SK-N-SH treated with all-trans-retinoic acid at 6 μM for 48 hours (cell line): Measurements from ENCODE around the gene KDM4C.

Experiments
- ATAC-seq: fragments of 200-7000 bp; cut with Tn5 transposase; 3 replicates; pipeline ENCODE4 v1.9.1; 2020; ENCODE audit warnings: mild to moderate bottlenecking, moderate library complexity
- ARNTL ChIP-seq: fragments of 450-650 bp; formaldehyde crosslinking; IDR thresholded peaks from 2 replicates; pipeline ENCODE4 v1.5.0; 2020; ENCODE audit warnings: low read depth, mild to moderate bottlenecking, moderate library complexity, borderline replicate concordance
- CSDC2 ChIP-seq: fragments of 250-450 bp; sonication (Bioruptor Pico); IDR thresholded peaks from 2 replicates; pipeline ENCODE4 v1.5.0; 2020; ENCODE audit warnings: mild to moderate bottlenecking, moderate library complexity
- ESRRG ChIP-seq: fragments of 250-450 bp; sonication (Bioruptor Pico); IDR thresholded peaks from 2 replicates; pipeline ENCODE4 v1.6.1; 2021; ENCODE audit warnings: mild to moderate bottlenecking
- GLIS3 ChIP-seq: fragments of 250-450 bp; sonication (Bioruptor Pico); IDR thresholded peaks from 2 replicates; pipeline ENCODE4 v1.5.0; 2020; ENCODE audit warnings: mild to moderate bottlenecking, moderate library complexity
- ISL1 ChIP-seq: fragments of 250-450 bp; sonication (Bioruptor Pico); IDR thresholded peaks from 2 replicates; pipeline ENCODE4 v2.1.2; 2022; ENCODE audit warnings: mild to moderate bottlenecking, moderate library complexity
- OSR1 ChIP-seq: fragments of 250-450 bp; sonication (Bioruptor Pico); IDR thresholded peaks from 2 replicates; pipeline ENCODE4 v1.8.0; 2022; ENCODE audit warnings: moderate library complexity, mild to moderate bottlenecking, inconsistent platforms
- PPARA ChIP-seq: fragments of 250-450 bp; sonication (Bioruptor Pico); IDR thresholded peaks from 2 replicates; pipeline ENCODE4 v1.5.0; 2020; ENCODE audit warnings: mild to moderate bottlenecking, borderline replicate concordance
- RARB ChIP-seq: fragments of 250-450 bp; sonication (Bioruptor Pico); IDR thresholded peaks from 2 replicates; pipeline ENCODE4 v1.8.0; 2021; ENCODE audit warnings: mild to moderate bottlenecking, moderate library complexity
- TCF4 ChIP-seq: fragments of 250-450 bp; sonication (Bioruptor Pico); IDR thresholded peaks from 2 replicates; pipeline ENCODE4 v1.8.0; 2021; ENCODE audit warnings: mild to moderate bottlenecking, moderate library complexity, borderline replicate concordance
- TOX ChIP-seq: fragments of 250-450 bp; sonication (Bioruptor Pico); IDR thresholded peaks from 2 replicates; pipeline ENCODE4 v1.8.0; 2021; ENCODE audit warnings: mild to moderate bottlenecking, moderate library complexity, borderline replicate concordance
- ZC3H10 ChIP-seq: fragments of 250-450 bp; sonication (Bioruptor Pico); IDR thresholded peaks from 2 replicates; pipeline ENCODE4 v1.5.1; 2021; ENCODE audit warnings: mild to moderate bottlenecking, moderate library complexity
- ZFP3 ChIP-seq: fragments of 250-450 bp; sonication (Bioruptor Pico); IDR thresholded peaks from 2 replicates; pipeline ENCODE4 v1.5.0; 2020; ENCODE audit warnings: mild to moderate bottlenecking, moderate library complexity
- ZFP30 ChIP-seq: fragments of 450-650 bp; formaldehyde crosslinking; IDR thresholded peaks from 2 replicates; pipeline ENCODE4 v1.5.0; 2022; ENCODE audit warnings: mild to moderate bottlenecking, moderate library complexity
- ZNF565 ChIP-seq: fragments of 450-650 bp; formaldehyde crosslinking; conservative IDR thresholded peaks from 2 replicates; pipeline ENCODE4 v1.5.0; 2020; ENCODE audit warnings: low read depth, mild to moderate bottlenecking, moderate library complexity
- ZNF70 ChIP-seq: fragments of 450-650 bp; formaldehyde crosslinking; IDR thresholded peaks from 2 replicates; pipeline ENCODE4 v1.5.0; 2020; ENCODE audit warnings: mild to moderate bottlenecking, moderate library complexity
- ZNF8 ChIP-seq: fragments of 450-650 bp; formaldehyde crosslinking; IDR thresholded peaks from 2 replicates; pipeline ENCODE4 v1.5.0; 2020; ENCODE audit warnings: mild to moderate bottlenecking, moderate library complexity
- TF ChIP-seq, protein P1 (sequence below): fragments of 250-450 bp; sonication (Bioruptor Pico); IDR thresholded peaks from 2 replicates; pipeline ENCODE4 v1.5.1; 2021; ENCODE audit warnings: mild to moderate bottlenecking, moderate library complexity
- TF ChIP-seq, protein P2 (sequence below): fragments of 250-450 bp; sonication (Bioruptor Pico); IDR thresholded peaks from 2 replicates; pipeline ENCODE4 v1.8.0; 2021; ENCODE audit warnings: low read depth, mild to moderate bottlenecking, moderate library complexity, borderline replicate concordance
- TF ChIP-seq, protein P3 (sequence below): fragments of 250-450 bp; sonication (Bioruptor Pico); IDR thresholded peaks from 2 replicates; pipeline ENCODE4 v1.5.0; 2020; ENCODE audit warnings: mild to moderate bottlenecking, moderate library complexity
- TF ChIP-seq, protein P4 (sequence below): fragments of 250-450 bp; sonication (Bioruptor Pico); IDR thresholded peaks from 2 replicates; pipeline ENCODE4 v1.8.0; 2020; ENCODE audit warnings: mild to moderate bottlenecking, moderate library complexity, borderline replicate concordance

The KDM4C gene

DNA sequence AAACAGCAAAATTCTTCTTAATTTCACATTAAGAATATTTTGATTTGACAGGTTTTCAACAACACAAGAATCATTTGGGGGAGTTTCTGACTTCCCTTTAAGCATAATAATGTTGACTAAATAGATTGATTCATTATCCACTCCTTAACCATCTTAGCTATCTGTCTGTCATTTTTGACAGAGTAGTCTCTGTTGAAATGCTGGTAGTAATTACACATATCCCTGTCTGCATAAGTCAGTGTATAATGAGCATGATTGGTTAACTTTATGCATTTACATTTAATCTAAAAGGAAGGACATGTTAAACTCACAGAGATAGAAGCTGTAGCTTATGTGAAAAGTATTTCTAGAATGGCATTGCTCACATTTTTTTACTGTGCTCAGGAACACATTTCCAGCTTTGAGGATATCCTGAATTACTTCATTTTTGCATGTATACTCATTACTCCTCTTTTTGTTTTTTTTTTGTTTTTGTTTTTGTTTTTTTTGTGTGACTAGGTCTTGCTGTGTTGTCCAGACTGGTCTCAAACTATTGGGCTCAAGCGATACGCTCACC is 385.9 kb downstream of the KDM4C start:
- ATAC-seq, result no peak
- TF ChIP-seq ZC3H10 (CRISPR knock-in tag) (no peak), OSR1 (CRISPR knock-in tag) (no peak), TOX (CRISPR knock-in tag) (no peak), PPARA (CRISPR knock-in tag) (no peak), ESRRG (CRISPR knock-in tag) (no peak)
- TF ChIP-seq, protein P1, sequence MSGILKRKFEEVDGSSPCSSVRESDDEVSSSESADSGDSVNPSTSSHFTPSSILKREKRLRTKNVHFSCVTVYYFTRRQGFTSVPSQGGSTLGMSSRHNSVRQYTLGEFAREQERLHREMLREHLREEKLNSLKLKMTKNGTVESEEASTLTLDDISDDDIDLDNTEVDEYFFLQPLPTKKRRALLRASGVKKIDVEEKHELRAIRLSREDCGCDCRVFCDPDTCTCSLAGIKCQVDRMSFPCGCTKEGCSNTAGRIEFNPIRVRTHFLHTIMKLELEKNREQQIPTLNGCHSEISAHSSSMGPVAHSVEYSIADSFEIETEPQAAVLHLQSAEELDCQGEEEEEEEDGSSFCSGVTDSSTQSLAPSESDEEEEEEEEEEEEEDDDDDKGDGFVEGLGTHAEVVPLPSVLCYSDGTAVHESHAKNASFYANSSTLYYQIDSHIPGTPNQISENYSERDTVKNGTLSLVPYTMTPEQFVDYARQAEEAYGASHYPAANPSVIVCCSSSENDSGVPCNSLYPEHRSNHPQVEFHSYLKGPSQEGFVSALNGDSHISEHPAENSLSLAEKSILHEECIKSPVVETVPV (CRISPR knock-in tag), result no peak

DNA sequence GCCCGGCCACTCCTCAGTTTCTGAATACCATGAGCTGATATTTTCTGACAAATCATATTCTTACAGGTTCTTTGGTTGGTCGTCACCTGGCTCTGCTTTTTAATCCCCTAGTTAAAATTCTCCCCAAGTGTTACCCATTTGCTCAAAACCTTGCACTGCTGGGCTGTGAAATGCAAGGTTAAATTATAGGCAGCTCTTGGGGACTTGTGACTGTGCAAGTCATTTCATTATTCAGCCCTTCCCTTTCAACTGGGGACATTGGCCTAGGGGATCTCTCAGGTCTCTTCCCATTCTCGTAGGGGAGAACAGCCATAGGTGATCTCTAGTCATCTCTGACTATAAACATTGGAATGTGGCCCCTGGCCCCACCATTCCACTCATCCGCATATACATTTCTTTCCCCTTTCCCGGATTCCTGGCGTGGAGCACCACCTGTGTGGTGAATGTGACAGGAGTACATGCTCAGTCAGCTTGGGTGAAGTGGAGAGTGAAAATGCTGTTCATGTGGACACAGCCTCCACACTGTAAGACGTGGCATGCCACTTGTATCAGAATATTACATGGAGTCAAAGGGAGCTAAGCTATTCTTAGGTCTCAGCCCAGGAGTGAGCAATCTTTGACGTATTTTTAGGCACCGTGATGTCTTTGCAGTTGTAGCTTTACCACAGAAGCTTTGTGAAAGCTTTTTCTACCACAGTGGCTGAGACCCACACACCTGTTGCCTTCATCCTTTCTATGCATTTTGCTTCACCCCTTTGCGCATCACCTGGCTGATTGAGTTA is 386.7 kb downstream of the KDM4C start:
- no peak for ATAC-seq
- no peak for TF ChIP-seq ZNF8
- TF ChIP-seq, all 23 proteins: peak for 0

DNA sequence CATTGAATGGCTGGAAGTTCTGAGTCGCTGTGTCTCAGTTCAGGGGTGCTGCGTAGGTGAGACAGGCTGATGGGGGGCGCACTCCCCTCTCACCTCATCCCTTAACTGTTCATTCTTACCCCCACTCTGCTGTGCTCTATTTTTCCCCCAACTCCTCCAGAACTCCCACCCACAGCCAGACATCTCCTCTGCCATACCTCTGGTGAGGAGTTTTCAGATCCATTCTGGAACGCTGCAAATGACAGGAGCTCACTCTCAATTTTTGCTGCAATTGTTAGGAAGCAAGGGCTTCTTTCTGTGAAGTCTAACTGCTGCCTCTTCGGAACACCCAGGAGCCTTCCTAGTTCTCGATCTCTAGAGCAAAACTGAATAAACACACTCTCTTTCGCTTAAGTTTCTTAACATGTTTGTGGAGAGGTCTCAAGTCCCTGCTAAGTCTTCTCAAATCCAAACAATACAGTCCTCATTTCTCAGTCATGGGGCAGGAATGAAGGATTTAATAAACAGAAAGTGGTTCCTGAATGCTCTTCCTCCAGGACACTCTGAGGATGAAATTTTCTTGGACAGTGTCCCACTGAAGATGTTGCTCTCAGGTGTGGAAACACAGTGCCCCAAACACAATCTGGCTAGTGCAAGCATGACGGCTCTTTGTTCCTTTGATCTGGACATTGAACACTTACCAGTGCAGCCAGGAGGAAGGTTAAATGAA is 387.7 kb downstream of the KDM4C start:
- ATAC-seq, result no peak
- no peak for TF ChIP-seq ZNF565 (CRISPR knock-in tag)
- no peak for TF ChIP-seq TOX (CRISPR knock-in tag)
- TF ChIP-seq RARB (CRISPR knock-in tag), result no peak
- no peak for TF ChIP-seq ESRRG (CRISPR knock-in tag)
- TF ChIP-seq GLIS3 (CRISPR knock-in tag), result no peak
- TF ChIP-seq CSDC2 (CRISPR knock-in tag), result no peak
- TF ChIP-seq, protein P2, sequence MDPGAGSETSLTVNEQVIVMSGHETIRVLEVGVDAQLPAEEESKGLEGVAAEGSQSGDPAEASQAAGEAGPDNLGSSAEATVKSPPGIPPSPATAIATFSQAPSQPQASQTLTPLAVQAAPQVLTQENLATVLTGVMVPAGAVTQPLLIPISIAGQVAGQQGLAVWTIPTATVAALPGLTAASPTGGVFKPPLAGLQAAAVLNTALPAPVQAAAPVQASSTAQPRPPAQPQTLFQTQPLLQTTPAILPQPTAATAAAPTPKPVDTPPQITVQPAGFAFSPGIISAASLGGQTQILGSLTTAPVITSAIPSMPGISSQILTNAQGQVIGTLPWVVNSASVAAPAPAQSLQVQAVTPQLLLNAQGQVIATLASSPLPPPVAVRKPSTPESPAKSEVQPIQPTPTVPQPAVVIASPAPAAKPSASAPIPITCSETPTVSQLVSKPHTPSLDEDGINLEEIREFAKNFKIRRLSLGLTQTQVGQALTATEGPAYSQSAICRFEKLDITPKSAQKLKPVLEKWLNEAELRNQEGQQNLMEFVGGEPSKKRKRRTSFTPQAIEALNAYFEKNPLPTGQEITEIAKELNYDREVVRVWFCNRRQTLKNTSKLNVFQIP, result no peak
- TF ChIP-seq ZNF8, result no peak
- no peak for TF ChIP-seq TCF4 (CRISPR knock-in tag)
- TF ChIP-seq, protein P3, sequence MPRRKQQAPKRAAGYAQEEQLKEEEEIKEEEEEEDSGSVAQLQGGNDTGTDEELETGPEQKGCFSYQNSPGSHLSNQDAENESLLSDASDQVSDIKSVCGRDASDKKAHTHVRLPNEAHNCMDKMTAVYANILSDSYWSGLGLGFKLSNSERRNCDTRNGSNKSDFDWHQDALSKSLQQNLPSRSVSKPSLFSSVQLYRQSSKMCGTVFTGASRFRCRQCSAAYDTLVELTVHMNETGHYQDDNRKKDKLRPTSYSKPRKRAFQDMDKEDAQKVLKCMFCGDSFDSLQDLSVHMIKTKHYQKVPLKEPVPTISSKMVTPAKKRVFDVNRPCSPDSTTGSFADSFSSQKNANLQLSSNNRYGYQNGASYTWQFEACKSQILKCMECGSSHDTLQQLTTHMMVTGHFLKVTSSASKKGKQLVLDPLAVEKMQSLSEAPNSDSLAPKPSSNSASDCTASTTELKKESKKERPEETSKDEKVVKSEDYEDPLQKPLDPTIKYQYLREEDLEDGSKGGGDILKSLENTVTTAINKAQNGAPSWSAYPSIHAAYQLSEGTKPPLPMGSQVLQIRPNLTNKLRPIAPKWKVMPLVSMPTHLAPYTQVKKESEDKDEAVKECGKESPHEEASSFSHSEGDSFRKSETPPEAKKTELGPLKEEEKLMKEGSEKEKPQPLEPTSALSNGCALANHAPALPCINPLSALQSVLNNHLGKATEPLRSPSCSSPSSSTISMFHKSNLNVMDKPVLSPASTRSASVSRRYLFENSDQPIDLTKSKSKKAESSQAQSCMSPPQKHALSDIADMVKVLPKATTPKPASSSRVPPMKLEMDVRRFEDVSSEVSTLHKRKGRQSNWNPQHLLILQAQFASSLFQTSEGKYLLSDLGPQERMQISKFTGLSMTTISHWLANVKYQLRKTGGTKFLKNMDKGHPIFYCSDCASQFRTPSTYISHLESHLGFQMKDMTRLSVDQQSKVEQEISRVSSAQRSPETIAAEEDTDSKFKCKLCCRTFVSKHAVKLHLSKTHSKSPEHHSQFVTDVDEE (CRISPR knock-in tag), result no peak
- TF ChIP-seq ZNF70 (CRISPR knock-in tag), result no peak
- TF ChIP-seq ZFP3 (CRISPR knock-in tag), result no peak
- TF ChIP-seq ZFP30, result no peak
- no peak for TF ChIP-seq ISL1 (CRISPR knock-in tag)
- TF ChIP-seq, protein P4, sequence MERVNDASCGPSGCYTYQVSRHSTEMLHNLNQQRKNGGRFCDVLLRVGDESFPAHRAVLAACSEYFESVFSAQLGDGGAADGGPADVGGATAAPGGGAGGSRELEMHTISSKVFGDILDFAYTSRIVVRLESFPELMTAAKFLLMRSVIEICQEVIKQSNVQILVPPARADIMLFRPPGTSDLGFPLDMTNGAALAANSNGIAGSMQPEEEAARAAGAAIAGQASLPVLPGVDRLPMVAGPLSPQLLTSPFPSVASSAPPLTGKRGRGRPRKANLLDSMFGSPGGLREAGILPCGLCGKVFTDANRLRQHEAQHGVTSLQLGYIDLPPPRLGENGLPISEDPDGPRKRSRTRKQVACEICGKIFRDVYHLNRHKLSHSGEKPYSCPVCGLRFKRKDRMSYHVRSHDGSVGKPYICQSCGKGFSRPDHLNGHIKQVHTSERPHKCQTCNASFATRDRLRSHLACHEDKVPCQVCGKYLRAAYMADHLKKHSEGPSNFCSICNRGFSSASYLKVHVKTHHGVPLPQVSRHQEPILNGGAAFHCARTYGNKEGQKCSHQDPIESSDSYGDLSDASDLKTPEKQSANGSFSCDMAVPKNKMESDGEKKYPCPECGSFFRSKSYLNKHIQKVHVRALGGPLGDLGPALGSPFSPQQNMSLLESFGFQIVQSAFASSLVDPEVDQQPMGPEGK, result no peak
- TF ChIP-seq PPARA (CRISPR knock-in tag), result no peak
- TF ChIP-seq ARNTL (CRISPR knock-in tag), result no peak
- no peak for TF ChIP-seq ZC3H10 (CRISPR knock-in tag)
